HG02840 (cell line): ENCODE data around the gene NLRP9.

Experiments
- ATAC-seq: cut with Tn5 transposase; IDR thresholded peaks from one replicate; pipeline ENCODE4 v1.9.1; 2021; ENCODE audit warnings: mild to moderate bottlenecking, moderate library complexity, moderate number of reproducible peaks; ENCODE audit not compliant: unreplicated experiment, low FRiP score

Gene NLRP9

DNA sequence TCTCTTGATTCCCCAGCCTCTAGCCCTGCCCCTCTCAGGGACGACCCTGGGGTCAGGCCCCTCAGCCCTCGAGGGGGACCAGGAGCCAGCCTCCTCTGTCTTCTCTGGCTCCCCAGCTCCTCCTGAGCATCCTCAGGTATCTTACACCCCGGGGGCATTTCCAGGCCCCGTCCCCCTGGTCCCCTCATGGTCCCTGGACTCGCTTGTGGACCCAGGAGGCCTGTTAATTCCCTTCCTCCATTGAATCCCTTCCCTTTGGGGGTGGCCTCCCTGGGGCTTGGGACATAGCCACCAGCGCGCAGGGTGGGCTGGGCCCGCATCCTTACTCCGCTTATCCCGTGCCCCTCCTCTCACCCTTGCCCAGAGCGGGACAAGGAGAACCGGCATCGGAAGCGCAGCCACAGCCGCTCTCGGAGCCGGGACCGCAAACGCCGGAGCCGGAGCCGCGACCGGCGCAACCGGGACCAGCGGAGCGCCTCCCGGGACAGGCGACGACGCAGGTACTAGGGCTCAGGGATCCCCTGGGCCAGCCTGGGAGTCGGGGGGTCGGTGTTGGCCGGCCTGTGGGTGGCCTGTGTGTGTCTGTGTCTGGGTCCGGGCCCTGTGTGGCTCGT lies 79.2 kb downstream of the NLRP9 start:
- ATAC-seq, result no peak
